Peyer's patch (tissue), 4 donors: ENCODE data around the gene SON.

Experiments
- POLR2A ChIP-seq, 2 donors: fragments of 450-650 bp; IDR thresholded peaks; one replicate each; pipeline ENCODE4 v1.5.1; 2017; ENCODE audit warnings: antibody characterized with exemption in 2 of 2, mild to moderate bottlenecking in 2 of 2, moderate library complexity in 2 of 2
- TF ChIP-seq, protein P1 (sequence below), 6 experiments: fragments of 450-650 bp in 4 of 6; fragments of 200-600 bp in 2 of 6; sonication (generic) in 1 of 6; IDR thresholded peaks; one replicate each; pipeline ENCODE4 v1.5.1; 2017 to 2019; ENCODE audit warnings: antibody characterized with exemption in 6 of 6, mild to moderate bottlenecking in 3 of 6, moderate library complexity in 1 of 6

DNA sequence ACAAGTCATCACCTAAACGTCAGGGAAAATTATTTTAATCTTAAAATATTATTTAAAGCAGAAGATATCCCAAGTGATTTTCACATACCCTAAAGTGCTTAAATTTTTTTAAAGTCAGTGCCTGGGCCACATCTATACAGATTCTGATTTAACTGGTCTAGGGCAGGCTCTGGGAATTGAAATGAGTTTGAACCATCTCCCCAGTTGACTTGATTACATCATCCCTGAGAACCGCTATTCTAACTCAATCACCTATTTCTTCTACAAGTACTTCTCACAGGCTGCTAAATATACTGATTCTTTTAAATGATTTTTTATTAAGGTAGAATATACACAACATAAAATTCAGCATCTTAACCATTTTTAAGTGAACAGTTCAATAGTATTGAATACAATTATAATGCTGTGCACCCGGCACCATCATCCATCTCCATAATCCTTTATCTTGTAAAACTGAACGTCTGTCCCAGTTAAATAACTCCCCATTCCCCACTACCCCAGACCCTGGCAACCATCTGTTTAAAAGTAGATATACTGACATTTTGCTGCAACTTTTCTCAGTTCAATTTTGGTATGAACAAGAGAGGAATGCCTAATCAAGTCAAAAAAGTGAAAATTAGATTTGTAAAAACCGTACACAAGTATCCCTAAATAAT, 20.4 kb upstream of the SON start:
- TF ChIP-seq, protein P1, sequence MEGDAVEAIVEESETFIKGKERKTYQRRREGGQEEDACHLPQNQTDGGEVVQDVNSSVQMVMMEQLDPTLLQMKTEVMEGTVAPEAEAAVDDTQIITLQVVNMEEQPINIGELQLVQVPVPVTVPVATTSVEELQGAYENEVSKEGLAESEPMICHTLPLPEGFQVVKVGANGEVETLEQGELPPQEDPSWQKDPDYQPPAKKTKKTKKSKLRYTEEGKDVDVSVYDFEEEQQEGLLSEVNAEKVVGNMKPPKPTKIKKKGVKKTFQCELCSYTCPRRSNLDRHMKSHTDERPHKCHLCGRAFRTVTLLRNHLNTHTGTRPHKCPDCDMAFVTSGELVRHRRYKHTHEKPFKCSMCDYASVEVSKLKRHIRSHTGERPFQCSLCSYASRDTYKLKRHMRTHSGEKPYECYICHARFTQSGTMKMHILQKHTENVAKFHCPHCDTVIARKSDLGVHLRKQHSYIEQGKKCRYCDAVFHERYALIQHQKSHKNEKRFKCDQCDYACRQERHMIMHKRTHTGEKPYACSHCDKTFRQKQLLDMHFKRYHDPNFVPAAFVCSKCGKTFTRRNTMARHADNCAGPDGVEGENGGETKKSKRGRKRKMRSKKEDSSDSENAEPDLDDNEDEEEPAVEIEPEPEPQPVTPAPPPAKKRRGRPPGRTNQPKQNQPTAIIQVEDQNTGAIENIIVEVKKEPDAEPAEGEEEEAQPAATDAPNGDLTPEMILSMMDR (IDR thresholded peaks at IDR 0.05) = no peak
- no peak for TF ChIP-seq POLR2A (IDR thresholded peaks at IDR 0.05)
